Measurements from ENCODE around the gene SEMA6B.

- no peak for TF ChIP-seq CTCF (IDR thresholded peaks at IDR 0.05; ENCODE audit: low read depth, low read length, poor library complexity, severe bottlenecking)
- TF ChIP-seq EZH2phosphoT487 (IDR thresholded peaks at IDR 0.05; ENCODE audit: borderline replicate concordance, low read length), result no peak
Observed at GRCh38 chr19:4583961-4584669, 24.6 kb upstream of the SEMA6B start.

All from DOHH2 (cell line).